ENCODE results near the gene EHD4.

- TF ChIP-seq CTCF (IDR thresholded peaks at IDR 0.05; ENCODE audit: extremely low read depth in 1 of 2, insufficient read depth in 1 of 2, low read depth in 1 of 2, low read length in 2 of 2) (peak in 1 of 2 donors; percentile 20), POLR2A (IDR thresholded peaks at IDR 0.05; ENCODE audit: low read depth, low read length) (no peak), JUN (IDR thresholded peaks at IDR 0.05; ENCODE audit: borderline replicate concordance, insufficient read depth, insufficient read length, low read depth) (no peak)
These were observed 16.4 kb downstream of the EHD4 start for GRCh38 chr15:41955807-41956525.
